Measurements from ENCODE around the gene SAA4.
"Not testable (repeated sequence)": the region's sequence is repeated elsewhere in the genome, so short reads cannot be mapped to it uniquely, and the experiment has no call there.

The SAA4 gene

GRCh38 chr11:18189476-18190245 lies 46.9 kb downstream of the SAA4 start:
- not testable (repeated sequence) for DNase-seq (ENCODE audit: low spot score)

GRCh38 chr11:18188796-18189195 lies 47.8 kb downstream of the SAA4 start:
- no peak for DNase-seq (ENCODE audit: low spot score)

Data from D341Med (cell line).